ENCODE data around the gene CACNA1I.

The CACNA1I gene

DNA sequence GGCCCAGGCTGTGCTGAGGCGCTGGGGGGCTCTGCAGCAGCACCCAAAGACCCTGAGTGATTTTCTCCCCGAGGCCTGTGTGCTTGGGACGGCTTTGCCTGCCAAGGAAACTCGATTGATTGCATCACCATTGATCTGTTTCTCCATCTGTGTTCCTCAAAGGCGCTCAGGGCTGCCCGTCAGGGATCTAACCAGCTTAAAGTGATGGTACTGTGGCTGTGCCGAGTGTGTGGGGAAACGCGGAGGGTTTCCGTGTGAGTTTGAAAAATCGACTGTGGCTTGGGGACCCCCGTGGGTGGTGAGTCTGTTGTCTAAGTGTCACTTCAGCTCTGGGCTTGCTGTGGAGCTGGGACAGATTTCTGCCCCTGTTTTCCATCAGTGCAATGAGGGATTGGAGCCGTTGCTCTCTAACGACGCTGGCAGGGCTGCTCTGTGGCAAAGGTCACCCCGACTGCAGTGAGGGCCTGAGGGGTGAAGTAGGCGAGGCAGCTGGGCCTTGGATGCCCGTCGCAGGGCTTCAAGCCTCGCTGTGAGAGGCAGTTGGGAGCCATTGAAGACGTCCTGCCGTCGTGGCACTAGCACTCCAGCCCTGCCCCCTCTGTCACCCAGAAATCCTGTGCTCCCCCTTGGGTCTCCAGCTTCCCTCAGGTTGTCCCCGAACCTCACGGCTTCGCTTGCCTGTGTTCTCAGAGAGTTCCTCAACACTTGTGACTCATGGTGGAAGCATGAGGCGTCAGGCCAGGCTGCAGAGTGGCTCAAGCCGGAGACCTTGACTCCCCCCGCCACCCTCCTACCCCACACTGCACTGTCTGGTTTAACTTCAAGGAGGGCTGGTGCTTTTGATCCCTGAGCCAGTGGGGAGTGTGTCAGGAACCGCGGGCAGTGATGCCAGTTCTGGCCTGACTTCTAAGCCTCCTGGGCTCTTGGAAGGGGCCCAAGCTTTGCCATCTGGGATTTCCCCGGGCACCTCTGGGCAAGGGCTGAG is 21.8 kb downstream of the CACNA1I start:
- DNase-seq (ENCODE audit: extremely low spot score), result no peak
- CTCF ChIA-PET, result no interaction called here
- TF ChIP-seq FOXA1 (IDR thresholded peaks at IDR 0.05), result no peak
- no peak for TF ChIP-seq SUZ12 (IDR thresholded peaks at IDR 0.05)
- POLR2A ChIA-PET, result no interaction called here

DNA sequence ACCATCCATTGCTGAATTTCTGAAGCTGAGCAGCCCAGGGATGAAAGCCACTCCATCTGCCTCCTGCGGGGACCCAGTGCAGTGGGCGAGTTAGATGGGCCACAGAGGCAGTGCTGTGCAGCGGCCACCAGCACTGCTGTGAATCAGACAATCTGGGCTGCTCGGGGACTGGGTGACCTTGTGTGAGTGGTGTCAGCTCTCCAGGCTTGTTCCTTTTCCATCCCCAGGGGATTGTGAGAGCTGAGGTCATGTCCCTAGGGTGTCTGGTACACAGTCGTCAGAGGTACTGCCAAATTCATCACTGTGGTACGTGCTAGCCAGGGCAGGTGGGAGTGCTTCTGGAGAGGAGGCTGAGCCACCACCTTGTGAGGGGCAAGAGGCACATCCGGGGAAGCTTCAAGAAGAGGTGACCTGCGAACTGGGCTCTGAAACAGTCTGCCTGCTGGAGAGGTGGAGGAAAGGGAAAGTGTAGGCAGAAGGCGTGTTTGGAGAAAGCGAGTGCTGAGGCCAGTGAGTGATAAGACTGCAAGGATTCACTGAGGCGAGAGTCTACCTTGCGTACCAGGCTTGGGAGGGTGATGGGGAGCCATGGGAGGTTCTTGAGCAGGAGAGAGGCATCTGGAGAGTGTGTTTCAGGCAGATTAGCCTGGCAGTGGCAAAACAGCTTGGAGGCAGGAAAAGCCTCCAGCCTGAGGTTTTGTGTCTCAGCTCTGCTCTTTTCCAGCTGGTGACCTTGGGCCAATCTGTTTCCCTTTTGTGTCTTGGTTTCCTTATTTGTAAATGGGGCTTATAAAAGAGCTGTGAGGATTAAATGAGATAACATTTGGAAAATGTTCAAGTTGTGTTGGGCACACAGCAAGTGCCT is 22.7 kb downstream of the CACNA1I start:
- TF ChIP-seq FOXK2 (IDR thresholded peaks at IDR 0.05) (no peak), FOXA1 (IDR thresholded peaks at IDR 0.05) (no peak), NFRKB (IDR thresholded peaks at IDR 0.05) (no peak), ELF4 (IDR thresholded peaks at IDR 0.05) (no peak), SP1 (IDR thresholded peaks at IDR 0.05) (no peak), ARNT (IDR thresholded peaks at IDR 0.05) (no peak), CTBP1 (IDR thresholded peaks at IDR 0.05; ENCODE audit: borderline replicate concordance) (no peak), LEF1 (IDR thresholded peaks at IDR 0.05; ENCODE audit: borderline replicate concordance) (no peak), BHLHE40 (IDR thresholded peaks at IDR 0.05; ENCODE audit: borderline replicate concordance) (no peak), HDGF (IDR thresholded peaks at IDR 0.05; ENCODE audit: borderline replicate concordance) (no peak), ZNF384 (IDR thresholded peaks at IDR 0.05) (no peak), SUZ12 (IDR thresholded peaks at IDR 0.05) (no peak), FOXM1 (IDR thresholded peaks at IDR 0.05; ENCODE audit: borderline replicate concordance) (no peak), TARDBP (IDR thresholded peaks at IDR 0.05) (no peak), L3MBTL2 (conservative IDR thresholded peaks at IDR 0.05) (no peak)
- TF ChIP-seq, protein P1, sequence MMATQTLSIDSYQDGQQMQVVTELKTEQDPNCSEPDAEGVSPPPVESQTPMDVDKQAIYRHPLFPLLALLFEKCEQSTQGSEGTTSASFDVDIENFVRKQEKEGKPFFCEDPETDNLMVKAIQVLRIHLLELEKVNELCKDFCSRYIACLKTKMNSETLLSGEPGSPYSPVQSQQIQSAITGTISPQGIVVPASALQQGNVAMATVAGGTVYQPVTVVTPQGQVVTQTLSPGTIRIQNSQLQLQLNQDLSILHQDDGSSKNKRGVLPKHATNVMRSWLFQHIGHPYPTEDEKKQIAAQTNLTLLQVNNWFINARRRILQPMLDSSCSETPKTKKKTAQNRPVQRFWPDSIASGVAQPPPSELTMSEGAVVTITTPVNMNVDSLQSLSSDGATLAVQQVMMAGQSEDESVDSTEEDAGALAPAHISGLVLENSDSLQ (IDR thresholded peaks at IDR 0.05), result no peak
- CTCF ChIA-PET, result no interaction called here
- POLR2A ChIA-PET, result no interaction called here
- no peak for DNase-seq (ENCODE audit: extremely low spot score)

DNA sequence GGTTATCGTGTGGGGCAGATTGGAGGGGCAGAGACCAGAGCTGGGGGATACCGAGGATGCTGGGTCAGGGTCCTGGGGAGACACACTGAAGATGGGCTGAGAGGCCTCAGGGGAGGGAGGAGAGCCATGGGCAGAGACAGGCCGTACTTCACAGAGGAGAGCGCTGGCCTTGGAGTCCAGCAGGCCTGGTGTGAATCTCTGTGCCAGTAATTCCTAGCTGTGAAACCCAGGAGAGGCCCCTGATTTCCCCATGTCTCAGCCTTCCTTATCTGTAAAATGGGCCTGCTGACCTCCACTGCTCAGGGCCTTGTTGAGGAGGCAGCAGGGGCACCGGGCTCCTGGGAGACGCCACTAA is 23.4 kb downstream of the CACNA1I start:
- no peak for TF ChIP-seq L3MBTL2 (conservative IDR thresholded peaks at IDR 0.05)
- TF ChIP-seq SP1 (IDR thresholded peaks at IDR 0.05), result no peak
- no peak for TF ChIP-seq NFRKB (IDR thresholded peaks at IDR 0.05)
- no peak for TF ChIP-seq SUZ12 (IDR thresholded peaks at IDR 0.05)
- no peak for TF ChIP-seq LEF1 (IDR thresholded peaks at IDR 0.05; ENCODE audit: borderline replicate concordance)
- TF ChIP-seq FOXM1 (IDR thresholded peaks at IDR 0.05; ENCODE audit: borderline replicate concordance), result no peak
- no peak for TF ChIP-seq TARDBP (IDR thresholded peaks at IDR 0.05)
- TF ChIP-seq, protein P1 (IDR thresholded peaks at IDR 0.05), result no peak
- TF ChIP-seq ARNT (IDR thresholded peaks at IDR 0.05), result no peak
- no peak for TF ChIP-seq BHLHE40 (IDR thresholded peaks at IDR 0.05; ENCODE audit: borderline replicate concordance)
- TF ChIP-seq ELF4 (IDR thresholded peaks at IDR 0.05), result no peak
- no peak for TF ChIP-seq FOXK2 (IDR thresholded peaks at IDR 0.05)
- no peak for TF ChIP-seq CTBP1 (IDR thresholded peaks at IDR 0.05; ENCODE audit: borderline replicate concordance)
- no peak for TF ChIP-seq ZNF384 (IDR thresholded peaks at IDR 0.05)
- TF ChIP-seq FOXA1 (IDR thresholded peaks at IDR 0.05), result no peak
- TF ChIP-seq HDGF (IDR thresholded peaks at IDR 0.05; ENCODE audit: borderline replicate concordance), result no peak
- DNase-seq (ENCODE audit: extremely low spot score), result no peak
- CTCF ChIA-PET, result no interaction called here
- POLR2A ChIA-PET, result no interaction called here

DNA sequence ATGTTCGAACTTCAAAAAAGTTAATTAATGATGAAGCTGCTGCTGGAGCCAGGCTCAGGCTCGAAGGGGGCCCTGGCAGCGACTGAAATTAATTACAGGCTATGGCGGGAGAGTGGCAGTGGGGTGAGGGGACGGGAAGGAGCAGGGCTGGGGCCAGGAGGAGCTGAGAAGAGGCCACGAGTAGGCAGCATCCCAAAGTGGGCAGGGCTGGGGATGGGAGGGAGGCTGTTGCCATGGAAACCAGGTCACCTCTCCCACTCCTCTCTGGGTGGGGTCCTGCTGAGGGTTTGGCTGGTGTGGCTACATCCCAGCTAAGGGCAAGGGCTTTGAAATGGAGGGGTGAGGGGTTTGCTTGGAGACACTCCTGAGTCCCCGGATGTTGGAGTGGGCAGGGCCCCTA is 23.9 kb downstream of the CACNA1I start:
- POLR2A ChIA-PET, result no interaction called here
- CTCF ChIA-PET, result no interaction called here
- TF ChIP-seq TARDBP (IDR thresholded peaks at IDR 0.05) (no peak), LEF1 (IDR thresholded peaks at IDR 0.05; ENCODE audit: borderline replicate concordance) (no peak), ZNF384 (IDR thresholded peaks at IDR 0.05) (no peak), FOXA1 (IDR thresholded peaks at IDR 0.05) (no peak), SP1 (IDR thresholded peaks at IDR 0.05) (no peak), SUZ12 (IDR thresholded peaks at IDR 0.05) (no peak), FOXM1 (IDR thresholded peaks at IDR 0.05; ENCODE audit: borderline replicate concordance) (no peak), NFRKB (IDR thresholded peaks at IDR 0.05) (no peak), BHLHE40 (IDR thresholded peaks at IDR 0.05; ENCODE audit: borderline replicate concordance) (no peak), ARNT (IDR thresholded peaks at IDR 0.05) (no peak), ELF4 (IDR thresholded peaks at IDR 0.05) (no peak), L3MBTL2 (conservative IDR thresholded peaks at IDR 0.05) (no peak), FOXK2 (IDR thresholded peaks at IDR 0.05) (no peak), HDGF (IDR thresholded peaks at IDR 0.05; ENCODE audit: borderline replicate concordance) (no peak), CTBP1 (IDR thresholded peaks at IDR 0.05; ENCODE audit: borderline replicate concordance) (no peak)
- TF ChIP-seq, protein P1 (IDR thresholded peaks at IDR 0.05), result no peak
- DNase-seq (ENCODE audit: extremely low spot score), result no peak

DNA sequence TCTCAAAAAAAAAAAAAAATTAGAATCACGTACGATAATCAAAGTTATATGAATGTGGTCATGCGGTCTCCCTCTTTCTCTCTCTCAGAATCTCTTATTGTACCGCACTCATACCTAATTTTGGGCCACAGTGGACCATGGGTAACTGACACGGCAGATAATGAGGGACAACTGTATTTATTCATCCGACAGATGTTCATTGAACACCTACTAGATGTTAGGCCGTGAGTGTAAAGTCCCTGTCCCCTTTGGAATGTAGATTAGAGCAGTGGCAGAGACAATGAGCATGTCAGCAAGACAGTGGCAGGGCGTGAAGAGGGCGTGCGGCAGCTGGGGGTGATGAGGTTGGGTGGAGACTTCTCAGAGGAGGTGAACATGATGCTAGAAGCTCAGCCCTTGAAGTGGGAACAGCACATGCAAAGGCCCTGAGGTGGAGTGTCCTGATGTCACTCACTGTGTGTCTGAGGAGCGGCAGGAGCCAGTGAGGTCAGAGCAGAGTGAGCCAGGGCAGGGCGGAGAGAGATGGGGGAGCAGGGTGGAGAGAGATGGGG is 25.1 kb downstream of the CACNA1I start:
- ChIA-PET POLR2A (no interaction called here), CTCF (no interaction called here)
- TF ChIP-seq ZNF384 (IDR thresholded peaks at IDR 0.05) (no peak), BHLHE40 (IDR thresholded peaks at IDR 0.05; ENCODE audit: borderline replicate concordance) (no peak), ELF4 (IDR thresholded peaks at IDR 0.05) (no peak), FOXK2 (IDR thresholded peaks at IDR 0.05) (no peak), FOXA1 (IDR thresholded peaks at IDR 0.05) (no peak), HDGF (IDR thresholded peaks at IDR 0.05; ENCODE audit: borderline replicate concordance) (no peak), NFRKB (IDR thresholded peaks at IDR 0.05) (no peak), L3MBTL2 (conservative IDR thresholded peaks at IDR 0.05) (no peak), TARDBP (IDR thresholded peaks at IDR 0.05) (no peak), ARNT (IDR thresholded peaks at IDR 0.05) (no peak)
- no peak for DNase-seq (ENCODE audit: extremely low spot score)
